Measurements from ENCODE around the gene GRIN1. TPM values are rescaled to one million over a fixed set of nuclear protein-coding genes. Genes with fewer than 3 reads are reported as not detected.

The GRIN1 gene
- total and polyA plus RNA-seq, 4 donors = 0.06 to 0.51 (median 0.34) TPM

- Histone ChIP-seq H3K4me3 (no peak overlapping the region), H3K4me1 (ENCODE audit: control insufficient read depth in 5 of 5, insufficient read depth in 5 of 5, low read length in 5 of 5) (peaks cover 8 to 21% (median 13%) of the 10 kb centered on the region in 5 donors), H3K36me3 (ENCODE audit: control insufficient read depth in 4 of 4, insufficient read depth in 4 of 4, low read length in 4 of 4) (peaks cover 0 to 19% (median 4%) of the 10 kb centered on the region in 4 donors), H3K27ac (ENCODE audit: low read depth in 1 of 2, low read length in 1 of 2) (no peak overlapping the region), H3K9me3 (ENCODE audit: control insufficient read depth in 4 of 4, insufficient read depth in 3 of 4, low read length in 3 of 4) (no peaks in the 10 kb centered on the region), H3K9ac (ENCODE audit: insufficient read depth in 1 of 2, low read length in 2 of 2) (no peak overlapping the region), H3K27me3 (ENCODE audit: control insufficient read depth in 3 of 3, insufficient read depth in 3 of 3, low read length in 2 of 3) (no peaks in the 10 kb centered on the region)
- TF ChIP-seq CTCF (IDR thresholded peaks at IDR 0.05; ENCODE audit: control extremely low read depth, extremely low read depth) = no peak
- DNase-seq (no peak), ATAC-seq (ENCODE audit: insufficient read depth, low FRiP score) (no peak)
- WGBS, 2 donors = 85 to 93% methylated on average over 2 of the region's 2 CpGs
Measured at GRCh38 chr9:137192859-137193258, 53.9 kb downstream of the GRIN1 start.

- Histone ChIP-seq H3K9ac (ENCODE audit: insufficient read depth in 1 of 2, low read length in 2 of 2) (no peak overlapping the region), H3K9me3 (ENCODE audit: control insufficient read depth in 4 of 4, insufficient read depth in 3 of 4, low read length in 3 of 4) (no peaks in the 10 kb centered on the region), H3K27me3 (ENCODE audit: control insufficient read depth in 3 of 3, insufficient read depth in 3 of 3, low read length in 2 of 3) (no peaks in the 10 kb centered on the region), H3K4me1 (ENCODE audit: control insufficient read depth in 5 of 5, insufficient read depth in 5 of 5, low read length in 5 of 5) (peaks cover 8 to 27% (median 16%) of the 10 kb centered on the region in 5 donors), H3K36me3 (ENCODE audit: control insufficient read depth in 4 of 4, insufficient read depth in 4 of 4, low read length in 4 of 4) (peaks cover 0 to 19% (median 4%) of the 10 kb centered on the region in 4 donors), H3K4me3 (no peak overlapping the region), H3K27ac (ENCODE audit: low read depth in 1 of 2, low read length in 1 of 2) (no peak overlapping the region)
- DNase-seq (no peak), ATAC-seq (ENCODE audit: insufficient read depth, low FRiP score) (no peak)
- 90 to 92% methylated on average over 14 of the region's 14 CpGs for WGBS, 2 donors
- TF ChIP-seq CTCF (IDR thresholded peaks at IDR 0.05; ENCODE audit: control extremely low read depth, extremely low read depth) = no peak
Measured at GRCh38 chr9:137193771-137194170, 54.8 kb downstream of the GRIN1 start.

GRCh38 chr9:137194388-137194787, 55.4 kb downstream of the GRIN1 start:
- no peak for TF ChIP-seq CTCF (IDR thresholded peaks at IDR 0.05; ENCODE audit: control extremely low read depth, extremely low read depth)
- Histone ChIP-seq H3K36me3 (ENCODE audit: control insufficient read depth in 4 of 4, insufficient read depth in 4 of 4, low read length in 4 of 4) (peaks cover 0 to 19% (median 4%) of the 10 kb centered on the region in 4 donors), H3K9me3 (ENCODE audit: control insufficient read depth in 4 of 4, insufficient read depth in 3 of 4, low read length in 3 of 4) (no peaks in the 10 kb centered on the region), H3K4me3 (no peak overlapping the region), H3K27me3 (ENCODE audit: control insufficient read depth in 3 of 3, insufficient read depth in 3 of 3, low read length in 2 of 3) (no peaks in the 10 kb centered on the region), H3K9ac (ENCODE audit: insufficient read depth in 1 of 2, low read length in 2 of 2) (no peak overlapping the region), H3K4me1 (ENCODE audit: control insufficient read depth in 5 of 5, insufficient read depth in 5 of 5, low read length in 5 of 5) (peaks cover 7 to 26% (median 19%) of the 10 kb centered on the region in 5 donors), H3K27ac (ENCODE audit: low read depth in 1 of 2, low read length in 1 of 2) (peak overlapping the region in 1 of 2 donors; percentile 24)
- ATAC-seq (ENCODE audit: insufficient read depth, low FRiP score) (no peak), DNase-seq (no peak)
- 75 to 89% methylated on average over 12 to 16 of the region's 16 CpGs for WGBS, 2 donors

- DNase-seq (no peak), ATAC-seq (ENCODE audit: insufficient read depth, low FRiP score) (no peak)
- Histone ChIP-seq H3K4me3 (no peak overlapping the region), H3K27ac (ENCODE audit: low read depth in 1 of 2, low read length in 1 of 2) (peak overlapping the region in 1 of 2 donors; percentile 24), H3K27me3 (ENCODE audit: control insufficient read depth in 3 of 3, insufficient read depth in 3 of 3, low read length in 2 of 3) (no peaks in the 10 kb centered on the region), H3K4me1 (ENCODE audit: control insufficient read depth in 5 of 5, insufficient read depth in 5 of 5, low read length in 5 of 5) (peaks cover 2 to 24% (median 17%) of the 10 kb centered on the region in 5 donors), H3K9me3 (ENCODE audit: control insufficient read depth in 4 of 4, insufficient read depth in 3 of 4, low read length in 3 of 4) (no peaks in the 10 kb centered on the region), H3K36me3 (ENCODE audit: control insufficient read depth in 4 of 4, insufficient read depth in 4 of 4, low read length in 4 of 4) (peaks cover 0 to 17% (median 2%) of the 10 kb centered on the region in 4 donors), H3K9ac (ENCODE audit: insufficient read depth in 1 of 2, low read length in 2 of 2) (no peak overlapping the region)
- 81 to 96% methylated on average over 8 to 10 of the region's 10 CpGs for WGBS, 2 donors
- TF ChIP-seq CTCF (IDR thresholded peaks at IDR 0.05; ENCODE audit: control extremely low read depth, extremely low read depth) = no peak
Measured at GRCh38 chr9:137194909-137195308, 56.0 kb downstream of the GRIN1 start.
